ENCODE data around the gene CSNK1E.

GRCh38 chr22:38289583-38290082 lies 27.6 kb downstream of the CSNK1E start:
- no peak for TF ChIP-seq EZH2phosphoT487 (IDR thresholded peaks at IDR 0.05; ENCODE audit: borderline replicate concordance, low read length)
- no peak for TF ChIP-seq CTCF (IDR thresholded peaks at IDR 0.05; ENCODE audit: low read depth, low read length, poor library complexity, severe bottlenecking)
